Mesendoderm (in vitro differentiated cells): ENCODE measurements around the gene MYH13.

Experiments
- DNase-seq: peaks from one replicate; pipeline ENCODE4 v3.0.0; 2013
- H2AK5ac ChIP-seq: 2 replicates; pipeline ENCODE4 v1.6.1; 2013; ENCODE audit warnings: low read length, inconsistent platforms
- H2BK120ac ChIP-seq: 2 replicates; pipeline ENCODE4 v1.6.1; 2013; ENCODE audit warnings: low read depth, mild to moderate bottlenecking, low read length, moderate library complexity, mixed read lengths
- H2BK15ac ChIP-seq: replicated peaks from 2 replicates; pipeline ENCODE4 v1.6.1; 2013; ENCODE audit warnings: low read depth, mild to moderate bottlenecking, moderate library complexity
- H2BK5ac ChIP-seq: 2 replicates; pipeline ENCODE4 v1.6.1; 2013; ENCODE audit warnings: low read length, inconsistent platforms
- H3K18ac ChIP-seq: 2 replicates; pipeline ENCODE4 v1.6.1; 2013; ENCODE audit warnings: mild to moderate bottlenecking, low read length, mixed read lengths
- H3K23ac ChIP-seq: one replicate; pipeline ENCODE4 v1.6.1; 2013; ENCODE audit warnings: low read length
- H3K27ac ChIP-seq: 2 replicates; pipeline ENCODE4 v1.5.1; 2013; ENCODE audit warnings: low read depth, mild to moderate bottlenecking, inconsistent platforms, low read length, moderate library complexity
- H3K27me3 ChIP-seq: 2 replicates; pipeline ENCODE4 v1.6.1; 2013; ENCODE audit warnings: low read length, control low read depth, mild to moderate bottlenecking, inconsistent platforms; ENCODE audit not compliant: insufficient read depth, poor library complexity
- H3K36me3 ChIP-seq: 2 replicates; pipeline ENCODE4 v1.6.1; 2013; ENCODE audit warnings: low read length, inconsistent platforms; ENCODE audit not compliant: control insufficient read depth, insufficient read depth
- H3K4ac ChIP-seq: one replicate; pipeline ENCODE4 v1.6.1; 2013; ENCODE audit warnings: low read depth, mild to moderate bottlenecking, low read length, moderate library complexity
- H3K4me1 ChIP-seq: 2 replicates; pipeline ENCODE4 v1.6.1; 2013; ENCODE audit warnings: low read depth, low read length, inconsistent platforms; ENCODE audit not compliant: control insufficient read depth
- H3K4me2 ChIP-seq: 2 replicates; pipeline ENCODE4 v1.6.1; 2013; ENCODE audit warnings: low read length
- H3K4me3 ChIP-seq: 2 replicates; pipeline ENCODE4 v1.5.1; 2013; ENCODE audit warnings: mild to moderate bottlenecking, low read length
- H3K56ac ChIP-seq: one replicate; pipeline ENCODE4 v1.6.1; 2013; ENCODE audit warnings: low read length
- H3K79me1 ChIP-seq: 2 replicates; pipeline ENCODE4 v1.6.1; 2013; ENCODE audit warnings: low read length, inconsistent platforms
- H3K79me2 ChIP-seq: 2 replicates; pipeline ENCODE4 v1.6.1; 2013; ENCODE audit warnings: mild to moderate bottlenecking, low read length; ENCODE audit not compliant: control insufficient read depth, insufficient read depth
- H3K9ac ChIP-seq: 2 replicates; pipeline ENCODE4 v1.6.1; 2013; ENCODE audit warnings: low read length, inconsistent platforms
- H4K5ac ChIP-seq: one replicate; pipeline ENCODE4 v1.6.1; 2013; ENCODE audit warnings: low read length
- H4K8ac ChIP-seq: one replicate; pipeline ENCODE4 v1.6.1; 2013; ENCODE audit warnings: low read depth, mild to moderate bottlenecking, control low read depth, low read length, moderate library complexity
- WGBS: extraction: QIAGEN DNeasy Blood & Tissue Kit; methylation state at CpG from one replicate; pipeline ENCODE4 v1.1.7; 2013; ENCODE audit warnings: low lambda C conversion rate, missing lambda C conversion rate; ENCODE audit not compliant: insufficient coverage; ENCODE audit errors: extremely low coverage; 5-methylcytosine and 5-hydroxymethylcytosine counted together

The MYH13 gene

DNA sequence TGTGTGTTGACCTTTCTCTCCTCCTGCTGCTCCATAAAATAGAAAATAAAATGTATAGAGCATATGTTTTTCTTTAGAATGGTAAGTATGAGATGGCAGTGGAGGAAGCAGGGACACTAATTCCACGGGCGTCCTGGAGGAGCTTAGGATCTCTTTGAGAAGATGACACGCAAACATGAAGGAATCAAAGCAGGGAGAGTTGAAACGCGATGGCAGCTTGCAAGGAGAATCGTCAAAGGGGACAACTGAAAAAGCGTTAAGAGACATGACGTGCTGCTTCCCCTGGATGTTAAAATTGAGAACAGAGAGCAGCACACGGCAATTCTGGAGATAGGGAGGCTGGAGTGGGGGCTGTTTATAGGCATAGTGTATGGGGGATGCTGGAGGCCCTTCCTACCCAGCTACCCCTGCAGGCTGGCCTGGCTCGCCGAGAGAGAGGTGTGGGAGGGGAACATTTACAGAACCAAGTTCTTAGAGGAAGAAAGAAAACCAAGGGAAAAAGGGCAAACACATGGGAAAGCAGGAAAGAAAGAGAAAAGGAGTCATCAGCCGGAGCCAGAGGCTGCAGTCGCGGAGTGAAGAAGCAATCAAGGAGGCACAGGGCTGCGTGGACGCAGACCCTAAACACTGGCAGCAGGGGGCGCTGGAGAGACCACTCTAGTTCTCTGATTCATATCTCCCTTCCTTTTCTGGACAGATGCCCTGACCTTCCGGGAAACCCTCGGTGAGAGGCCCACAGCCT is 55.8 kb downstream of the MYH13 start:
- no peak overlapping the region for H4K8ac ChIP-seq
- H3K27ac ChIP-seq: no peak overlapping the region
- no peak overlapping the region for H3K9ac ChIP-seq
- no peak overlapping the region for H3K18ac ChIP-seq
- H2BK120ac ChIP-seq: no peak overlapping the region
- H3K36me3 ChIP-seq: no peaks in the 10 kb centered on the region
- no peak overlapping the region for H2BK5ac ChIP-seq
- no peaks in the 10 kb centered on the region for H3K79me2 ChIP-seq
- H3K27me3 ChIP-seq: no peaks in the 10 kb centered on the region
- no peak overlapping the region for H3K56ac ChIP-seq
- no peaks in the 10 kb centered on the region for H3K79me1 ChIP-seq
- no peak overlapping the region for H3K4me3 ChIP-seq
- no peak overlapping the region for H2BK15ac ChIP-seq
- H2AK5ac ChIP-seq: no peak overlapping the region
- no peaks in the 10 kb centered on the region for H3K4me1 ChIP-seq
- H3K23ac ChIP-seq: no peak overlapping the region
- WGBS: no CpG with 5 or more reads among the region's 19 CpGs
- peak; percentile 59 for DNase-seq
- no peak overlapping the region for H3K4ac ChIP-seq
- H4K5ac ChIP-seq: no peak overlapping the region
- H3K4me2 ChIP-seq: no peak overlapping the region

DNA sequence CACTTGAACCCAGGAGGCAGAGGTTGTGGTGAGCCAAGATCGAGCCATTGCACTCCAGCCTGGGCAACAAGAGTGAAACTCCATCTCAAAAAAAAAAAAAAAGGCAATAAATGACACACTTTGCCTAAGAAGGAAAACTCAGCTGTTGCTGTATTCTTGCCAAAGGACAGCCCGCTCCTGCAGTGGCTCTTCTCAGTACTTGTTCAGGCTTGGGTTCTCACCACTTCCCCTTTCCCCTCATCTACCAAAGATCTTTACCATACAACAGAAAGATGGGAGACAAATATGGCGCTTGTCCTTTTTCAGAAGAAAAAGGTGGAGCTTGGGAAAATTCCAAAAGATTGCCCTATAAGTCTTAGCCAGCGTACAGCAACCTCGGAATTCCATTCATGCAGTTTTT is 58.5 kb downstream of the MYH13 start:
- Histone ChIP-seq H3K27ac (no peak overlapping the region), H3K27me3 (no peaks in the 10 kb centered on the region), H3K23ac (no peak overlapping the region), H3K4ac (no peak overlapping the region), H3K79me2 (no peaks in the 10 kb centered on the region), H3K9ac (no peak overlapping the region), H3K36me3 (no peaks in the 10 kb centered on the region), H3K56ac (no peak overlapping the region), H3K4me3 (no peak overlapping the region), H2AK5ac (no peak overlapping the region), H3K18ac (no peak overlapping the region), H3K4me2 (no peak overlapping the region), H2BK5ac (no peak overlapping the region), H4K8ac (no peak overlapping the region), H3K79me1 (no peaks in the 10 kb centered on the region), H2BK15ac (no peak overlapping the region), H4K5ac (no peak overlapping the region), H2BK120ac (no peak overlapping the region), H3K4me1 (no peaks in the 10 kb centered on the region)
- WGBS: no CpG with 5 or more reads among the region's 5 CpGs
- no peak for DNase-seq

DNA sequence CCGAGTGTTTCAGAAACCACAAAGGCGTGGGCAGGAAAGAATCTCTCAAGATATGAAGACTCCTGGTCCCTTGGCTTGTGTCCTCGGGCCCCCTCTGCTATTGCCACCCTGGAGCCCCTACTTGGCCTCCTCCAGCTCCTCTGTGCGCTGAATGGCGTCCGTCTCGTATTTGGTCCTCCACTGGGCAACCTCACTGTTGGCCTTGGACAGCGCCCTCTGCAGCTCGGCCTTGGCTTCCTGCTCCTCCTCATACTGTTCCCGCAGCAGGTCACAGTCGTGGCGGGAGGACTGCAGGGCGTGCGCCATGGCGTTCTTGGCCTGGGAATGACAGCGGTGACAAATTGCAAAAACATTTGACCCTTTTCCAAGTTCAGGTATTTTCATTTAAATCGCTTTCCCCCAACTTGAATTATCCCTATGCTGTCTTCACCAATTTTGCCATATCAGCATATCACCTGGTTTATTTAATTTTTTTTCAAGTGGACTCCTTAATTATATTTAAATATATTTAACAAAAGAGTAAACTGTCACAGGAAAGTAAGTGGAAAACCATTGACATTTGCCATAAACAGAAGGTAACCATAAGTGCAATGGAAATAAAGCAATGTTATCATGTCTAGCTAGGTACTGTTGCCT is 59.7 kb downstream of the MYH13 start:
- Histone ChIP-seq H3K9ac (no peak overlapping the region), H3K4me1 (no peaks in the 10 kb centered on the region), H3K4ac (no peak overlapping the region), H3K27ac (no peak overlapping the region), H3K27me3 (no peaks in the 10 kb centered on the region), H4K8ac (no peak overlapping the region), H4K5ac (no peak overlapping the region), H3K79me2 (no peaks in the 10 kb centered on the region), H2BK15ac (no peak overlapping the region), H2AK5ac (no peak overlapping the region), H3K18ac (no peak overlapping the region), H3K23ac (no peak overlapping the region), H2BK5ac (no peak overlapping the region), H2BK120ac (no peak overlapping the region), H3K56ac (no peak overlapping the region), H3K4me3 (no peak overlapping the region), H3K79me1 (no peaks in the 10 kb centered on the region), H3K4me2 (no peak overlapping the region), H3K36me3 (no peaks in the 10 kb centered on the region)
- peak; percentile 16 for DNase-seq
- no CpG with 5 or more reads among the region's 17 CpGs for WGBS

DNA sequence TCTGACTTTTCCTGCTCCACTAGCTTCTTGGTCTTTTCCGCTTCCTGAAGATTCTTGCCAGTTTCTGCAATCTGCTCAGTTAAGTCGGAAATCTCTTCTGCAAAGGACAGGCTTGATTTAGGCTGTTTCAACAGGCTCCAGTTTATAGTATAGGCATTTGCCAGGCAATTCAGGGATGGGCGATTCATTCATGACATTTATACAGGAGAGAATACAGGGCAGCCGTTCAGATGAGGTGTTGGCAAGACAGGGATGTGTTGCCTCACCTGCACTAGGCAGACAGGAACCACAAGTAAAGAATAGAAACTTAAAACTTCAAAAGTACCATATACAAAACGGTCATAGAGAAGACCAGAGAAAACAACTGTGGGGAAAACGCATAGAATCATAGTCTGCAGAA is 61.7 kb downstream of the MYH13 start:
- no peaks in the 10 kb centered on the region for H3K4me1 ChIP-seq
- no peak overlapping the region for H2BK15ac ChIP-seq
- H3K4ac ChIP-seq: no peak overlapping the region
- no peak overlapping the region for H3K23ac ChIP-seq
- H2BK120ac ChIP-seq: no peak overlapping the region
- no peaks in the 10 kb centered on the region for H3K36me3 ChIP-seq
- WGBS: no CpG with 5 or more reads among the region's 6 CpGs
- H3K18ac ChIP-seq: no peak overlapping the region
- H4K8ac ChIP-seq: no peak overlapping the region
- H2BK5ac ChIP-seq: no peak overlapping the region
- H3K79me1 ChIP-seq: no peaks in the 10 kb centered on the region
- H3K4me3 ChIP-seq: no peak overlapping the region
- no peak overlapping the region for H2AK5ac ChIP-seq
- H3K4me2 ChIP-seq: no peak overlapping the region
- no peak overlapping the region for H3K9ac ChIP-seq
- no peaks in the 10 kb centered on the region for H3K79me2 ChIP-seq
- H4K5ac ChIP-seq: no peak overlapping the region
- no peak for DNase-seq
- H3K27ac ChIP-seq: no peak overlapping the region
- no peaks in the 10 kb centered on the region for H3K27me3 ChIP-seq
- H3K56ac ChIP-seq: no peak overlapping the region

DNA sequence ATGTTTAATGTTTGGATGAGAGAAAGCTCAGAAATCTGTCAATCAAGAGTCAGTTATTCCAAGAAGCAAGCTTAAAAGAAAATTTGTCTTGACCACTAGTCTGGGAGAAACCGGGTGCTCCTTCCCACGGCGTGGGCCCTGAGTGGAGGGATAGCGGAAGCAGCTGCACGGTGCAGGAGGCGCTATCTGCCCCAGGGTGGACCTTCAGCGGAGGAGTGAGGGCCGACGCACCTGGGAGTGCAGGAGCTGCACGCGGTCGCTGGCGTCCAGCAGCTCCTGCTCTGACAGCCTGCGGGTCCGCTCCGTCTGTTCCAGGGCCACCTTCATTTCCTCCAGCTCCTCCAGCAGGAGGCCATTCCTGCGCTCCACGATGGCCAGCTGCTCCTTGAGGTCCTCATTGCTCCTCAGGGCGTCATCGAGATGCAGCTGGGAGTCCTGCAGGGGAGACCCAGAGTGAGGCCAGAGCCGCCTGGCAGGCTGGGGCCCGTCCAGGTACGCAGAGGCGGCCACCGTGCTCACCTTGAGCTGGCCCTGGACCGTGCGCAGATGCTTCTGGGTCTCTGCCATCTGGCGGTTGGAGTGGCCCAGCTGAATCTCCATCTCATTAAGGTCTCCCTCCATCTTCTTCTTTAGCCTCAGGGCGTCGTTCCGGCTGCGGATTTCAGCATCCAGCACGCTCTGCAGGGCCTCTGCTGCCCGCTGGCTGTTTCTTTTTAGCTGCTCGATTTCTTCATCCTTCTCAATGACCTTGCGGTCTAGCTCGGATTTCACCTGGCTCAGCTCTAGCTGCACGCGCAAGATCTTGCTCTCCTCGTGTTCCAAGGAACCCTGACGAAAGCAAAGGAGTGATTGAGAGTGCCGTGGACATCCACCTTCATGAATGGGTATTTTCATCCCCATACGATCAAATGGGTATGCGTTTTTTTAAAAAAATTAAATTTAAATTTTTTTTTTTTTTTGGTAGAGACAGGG is 63.5 kb downstream of the MYH13 start:
- no peak overlapping the region for H3K4me3 ChIP-seq
- no peak overlapping the region for H3K4ac ChIP-seq
- no peak overlapping the region for H2BK5ac ChIP-seq
- no peaks in the 10 kb centered on the region for H3K36me3 ChIP-seq
- H2BK120ac ChIP-seq: no peak overlapping the region
- DNase-seq: no peak
- no peak overlapping the region for H2AK5ac ChIP-seq
- H3K27ac ChIP-seq: no peak overlapping the region
- no peak overlapping the region for H3K4me2 ChIP-seq
- no peak overlapping the region for H2BK15ac ChIP-seq
- no peaks in the 10 kb centered on the region for H3K4me1 ChIP-seq
- H4K5ac ChIP-seq: no peak overlapping the region
- no peak overlapping the region for H3K9ac ChIP-seq
- WGBS: no CpG with 5 or more reads among the region's 44 CpGs
- no peak overlapping the region for H3K56ac ChIP-seq
- H3K18ac ChIP-seq: no peak overlapping the region
- no peaks in the 10 kb centered on the region for H3K79me2 ChIP-seq
- no peaks in the 10 kb centered on the region for H3K79me1 ChIP-seq
- no peak overlapping the region for H4K8ac ChIP-seq
- no peak overlapping the region for H3K23ac ChIP-seq
- no peaks in the 10 kb centered on the region for H3K27me3 ChIP-seq
